Measurements from ENCODE around the gene UBASH3A.

The UBASH3A gene

DNA sequence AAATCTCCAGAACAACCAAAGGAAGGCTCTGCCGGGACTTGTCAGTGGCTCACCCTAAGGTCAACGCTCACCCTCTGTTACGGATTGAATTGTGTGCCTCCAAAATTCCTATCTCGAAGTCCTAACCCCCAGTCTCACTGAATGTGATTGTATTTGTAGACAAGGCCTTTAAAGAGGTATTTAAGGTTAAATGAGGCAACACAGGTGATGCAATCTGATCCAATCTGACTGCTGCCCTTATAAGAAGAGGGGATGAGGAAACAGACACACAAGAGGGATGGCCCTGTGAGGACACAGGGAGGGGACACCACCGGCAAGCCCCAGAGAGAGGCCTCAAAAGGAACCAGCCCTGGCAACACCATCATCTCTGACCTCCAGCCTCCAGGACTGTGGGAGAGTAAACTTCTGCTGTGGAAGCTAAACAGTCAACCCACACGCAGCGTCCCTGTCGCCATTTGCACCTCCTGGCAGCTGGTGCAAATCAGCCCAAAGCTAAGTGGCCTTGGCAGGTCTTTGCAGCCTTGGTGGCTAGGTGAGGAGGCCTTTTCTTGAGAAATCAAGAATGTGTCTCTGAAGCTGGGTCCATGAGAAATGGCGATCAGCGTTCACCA lies 24.2 kb downstream of the UBASH3A start:
- TF ChIP-seq CTCF (IDR thresholded peaks at IDR 0.05) = no peak

- TF ChIP-seq CTCF (IDR thresholded peaks at IDR 0.05) = no peak
These were observed 25.3 kb downstream of the UBASH3A start for GRCh38 chr21:42429021-42429420.

GRCh38 chr21:42429856-42430255 lies 26.2 kb downstream of the UBASH3A start:
- TF ChIP-seq CTCF (IDR thresholded peaks at IDR 0.05) = no peak

DNA sequence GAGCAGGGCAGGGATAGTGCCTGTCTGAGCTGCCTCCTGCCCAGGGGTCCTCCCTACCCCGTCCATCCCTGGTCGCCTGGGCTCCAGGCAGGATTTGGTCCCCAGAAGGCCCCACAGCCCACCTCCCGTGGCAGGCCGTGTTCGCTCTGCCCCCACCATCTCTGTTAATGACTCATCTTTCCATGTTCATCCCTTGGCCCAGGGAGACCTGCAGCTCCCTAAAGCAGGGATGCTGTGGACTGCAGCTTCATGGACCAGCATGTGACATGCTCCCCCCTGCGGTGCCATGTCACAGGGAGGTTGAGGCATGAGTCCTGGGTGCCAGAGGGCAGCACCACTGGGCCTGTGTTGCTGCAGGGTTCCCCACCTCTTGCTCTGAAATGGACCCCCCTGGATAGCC lies 26.8 kb downstream of the UBASH3A start:
- TF ChIP-seq CTCF (IDR thresholded peaks at IDR 0.05) = no peak

- TF ChIP-seq CTCF (IDR thresholded peaks at IDR 0.05) = no peak
These were observed 27.5 kb downstream of the UBASH3A start for GRCh38 chr21:42431196-42431595.

GRCh38 chr21:42432695-42433094 lies 29.0 kb downstream of the UBASH3A start:
- no peak for TF ChIP-seq CTCF (IDR thresholded peaks at IDR 0.05)

- no peak for TF ChIP-seq CTCF (IDR thresholded peaks at IDR 0.05)
These were observed 30.3 kb downstream of the UBASH3A start for GRCh38 chr21:42433946-42434551.

DNA sequence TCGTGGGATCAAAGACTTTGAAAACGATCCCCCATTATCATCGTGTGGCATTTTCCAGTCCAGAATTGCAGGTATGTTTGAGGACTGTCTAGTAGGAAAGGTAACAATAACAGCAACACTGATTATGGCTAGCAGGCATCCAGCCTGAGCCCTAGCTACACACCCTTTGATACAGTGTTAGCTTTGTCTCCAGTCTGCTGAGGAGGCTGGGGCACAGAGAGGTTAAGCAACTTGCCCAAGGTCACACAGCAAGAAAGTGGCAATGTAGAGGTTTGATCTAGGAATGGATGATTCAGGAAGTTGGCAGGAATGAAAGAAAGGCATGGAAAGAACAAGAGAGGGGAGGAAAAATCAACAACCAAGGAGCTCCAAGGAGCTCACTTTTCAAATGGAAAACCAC lies 31.2 kb downstream of the UBASH3A start:
- TF ChIP-seq CTCF (IDR thresholded peaks at IDR 0.05) = no peak
